Activated CD4-positive, alpha-beta T cell treated with anti-CD3 and anti-CD28 coated beads for 24 hours (primary cell): ENCODE results near the gene POU2AF3.

Source experiments
- DNase-seq, 2 donors: peaks; one replicate each; pipeline ENCODE4 v3.0.0-alpha.2; 2020; ENCODE audit warnings: low read depth in 2 of 2

The POU2AF3 gene

GRCh38 chr11:111329306-111330204 is 31.2 kb downstream of the POU2AF3 start:
- DNase-seq: no peak

- no peak for DNase-seq
These were observed 32.0 kb downstream of the POU2AF3 start for GRCh38 chr11:111330234-111330893.

GRCh38 chr11:111331711-111332479 is 33.5 kb downstream of the POU2AF3 start:
- DNase-seq: no peak

- DNase-seq: no peak
These were observed 36.5 kb downstream of the POU2AF3 start for GRCh38 chr11:111334532-111335502.

GRCh38 chr11:111335549-111335948 is 37.2 kb downstream of the POU2AF3 start:
- DNase-seq: no peak

GRCh38 chr11:111336062-111336461 is 37.7 kb downstream of the POU2AF3 start:
- DNase-seq: no peak

GRCh38 chr11:111336582-111337256 is 38.4 kb downstream of the POU2AF3 start:
- DNase-seq: no peak

GRCh38 chr11:111339758-111340388 is 41.5 kb downstream of the POU2AF3 start:
- DNase-seq: no peak

GRCh38 chr11:111342329-111342728 is 44.0 kb downstream of the POU2AF3 start:
- DNase-seq: no peak

GRCh38 chr11:111344032-111344431 is 45.7 kb downstream of the POU2AF3 start:
- no peak for DNase-seq

- no peak for DNase-seq
These were observed 48.8 kb downstream of the POU2AF3 start for GRCh38 chr11:111347002-111347722.

GRCh38 chr11:111347723-111348115 is 49.4 kb downstream of the POU2AF3 start:
- no peak for DNase-seq

GRCh38 chr11:111348147-111348546 is 49.8 kb downstream of the POU2AF3 start:
- DNase-seq: no peak

- DNase-seq: no peak
These were observed 50.9 kb downstream of the POU2AF3 start for GRCh38 chr11:111349191-111349695.

GRCh38 chr11:111350811-111351210 is 52.5 kb downstream of the POU2AF3 start:
- DNase-seq: no peak

GRCh38 chr11:111351374-111352055 is 53.2 kb downstream of the POU2AF3 start:
- DNase-seq: no peak

GRCh38 chr11:111352231-111352746 is 53.9 kb downstream of the POU2AF3 start:
- no peak for DNase-seq
